Stimulated activated memory B cell treated with anti-CD40 and anti-IgM and Interleukin-4, amounts not matched to agents 10 μg/mL and 1 μg/mL and 100 μg/mL, for 72 hours (primary cell): Measurements from ENCODE around the gene DNM3.

ENCODE experiments used
- ATAC-seq: fragments of 150-1000 bp; cut with Tn5 transposase; 2 replicates; pipeline ENCODE4 v1.10.0; 2021
- H3K27ac Mint-ChIP-seq: one replicate; pipeline ENCODE4 v1.8.0; 2022; ENCODE audit warnings: mild to moderate bottlenecking, mixed read lengths
- H3K27me3 Mint-ChIP-seq: one replicate; pipeline ENCODE4 v1.8.0; 2022; ENCODE audit warnings: mixed read lengths
- H3K36me3 Mint-ChIP-seq: one replicate; pipeline ENCODE4 v1.8.0; 2022; ENCODE audit warnings: mixed read lengths
- H3K4me1 Mint-ChIP-seq: one replicate; pipeline ENCODE4 v1.8.0; 2022; ENCODE audit warnings: mixed read lengths
- H3K4me3 Mint-ChIP-seq: one replicate; pipeline ENCODE4 v1.8.0; 2022; ENCODE audit warnings: mild to moderate bottlenecking, moderate library complexity, mixed read lengths
- H3K9me3 Mint-ChIP-seq: one replicate; pipeline ENCODE4 v1.8.0; 2022; ENCODE audit warnings: mixed read lengths

DNM3 gene

DNA sequence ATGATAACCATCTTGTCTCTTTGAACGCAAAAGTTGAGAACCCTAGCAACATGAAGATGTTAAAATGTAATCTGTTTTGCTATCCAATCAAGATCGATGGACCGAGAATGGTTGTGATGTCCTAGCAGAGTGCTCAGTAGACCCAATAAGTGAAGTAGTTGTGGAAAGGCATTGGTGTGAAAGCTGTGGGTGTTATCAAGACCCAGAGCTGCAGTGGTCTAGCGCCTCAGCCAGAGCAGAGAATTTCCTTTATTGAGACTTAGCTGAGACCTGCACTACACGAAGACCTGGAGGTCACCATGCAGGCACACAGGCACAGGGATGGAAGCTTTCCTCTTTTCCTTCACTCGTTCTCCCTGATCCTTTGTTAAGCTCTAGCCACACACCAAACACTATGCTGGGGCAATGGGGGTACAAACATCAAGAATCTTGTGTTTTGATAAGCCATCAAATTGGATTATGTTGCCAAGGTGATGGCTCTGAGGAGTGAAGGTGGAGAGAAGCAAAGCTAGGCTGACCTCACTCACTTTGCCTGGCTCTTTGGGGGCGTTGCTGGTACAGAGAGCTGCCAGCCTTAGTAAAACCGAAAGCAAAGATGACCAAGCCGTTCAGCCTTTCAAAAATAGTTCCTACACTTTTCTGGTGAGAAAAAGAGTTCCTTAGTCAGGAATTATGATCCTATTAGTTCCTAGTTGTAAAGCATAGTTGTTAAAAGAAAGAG is 35.7 kb upstream of the DNM3 start:
- Mint-ChIP-seq H3K27me3 (no peaks in the 10 kb centered on the region), H3K27ac (peak overlapping the region; percentile 46), H3K4me3 (no peak overlapping the region), H3K36me3 (peaks cover 5% of the 10 kb centered on the region), H3K9me3 (no peaks in the 10 kb centered on the region), H3K4me1 (peaks cover 30% of the 10 kb centered on the region)
- peak; percentile 67 for ATAC-seq

DNA sequence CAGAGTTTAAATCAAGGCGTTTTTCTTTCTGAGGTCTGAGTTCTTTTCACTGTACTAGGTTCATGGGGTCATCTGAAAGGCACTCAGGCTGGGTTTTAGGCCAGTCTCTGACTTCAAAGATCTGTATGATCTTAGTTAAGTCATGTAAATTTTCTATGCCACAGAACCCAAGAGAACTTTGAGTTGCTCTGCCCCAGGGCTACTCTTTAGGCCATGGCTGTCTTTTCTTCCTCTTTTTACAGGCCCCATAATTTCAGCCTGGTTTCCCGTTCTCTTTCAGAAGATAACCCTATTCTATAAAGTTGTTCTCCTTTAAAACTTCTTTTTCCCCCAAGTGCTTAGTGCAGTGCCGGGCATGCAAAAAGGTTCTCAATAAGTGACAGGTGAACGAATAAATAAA is 33.7 kb upstream of the DNM3 start:
- peak; percentile 78 for ATAC-seq
- no peaks in the 10 kb centered on the region for H3K9me3 Mint-ChIP-seq
- H3K4me3 Mint-ChIP-seq: no peak overlapping the region
- H3K27me3 Mint-ChIP-seq: no peaks in the 10 kb centered on the region
- peak overlapping the region; percentile 61 for H3K27ac Mint-ChIP-seq
- H3K36me3 Mint-ChIP-seq: peaks cover 5% of the 10 kb centered on the region
- peaks cover 24% of the 10 kb centered on the region for H3K4me1 Mint-ChIP-seq

DNA sequence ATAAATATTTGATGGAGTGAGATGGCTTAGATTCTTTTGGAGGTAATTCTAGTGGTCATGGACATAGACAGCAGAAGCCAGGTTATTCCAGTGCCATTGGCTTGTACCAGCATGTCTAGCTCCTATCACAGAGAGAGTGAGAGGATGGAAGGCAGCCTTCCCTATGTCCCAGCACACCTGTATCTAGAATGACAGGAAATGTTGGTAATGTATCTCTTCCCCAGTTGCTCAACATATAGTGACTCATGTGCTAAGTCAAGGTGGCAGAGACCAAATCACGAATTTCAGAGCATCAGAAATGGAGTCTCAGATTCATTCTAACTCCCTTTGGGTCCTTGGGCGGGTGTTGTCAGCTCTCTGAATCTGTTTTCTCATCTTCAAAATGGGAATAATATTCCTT is 31.5 kb upstream of the DNM3 start:
- no peak overlapping the region for H3K27ac Mint-ChIP-seq
- H3K4me1 Mint-ChIP-seq: peaks cover 24% of the 10 kb centered on the region
- H3K27me3 Mint-ChIP-seq: no peaks in the 10 kb centered on the region
- H3K4me3 Mint-ChIP-seq: no peak overlapping the region
- peaks cover 5% of the 10 kb centered on the region for H3K36me3 Mint-ChIP-seq
- no peaks in the 10 kb centered on the region for H3K9me3 Mint-ChIP-seq
- no peak for ATAC-seq

DNA sequence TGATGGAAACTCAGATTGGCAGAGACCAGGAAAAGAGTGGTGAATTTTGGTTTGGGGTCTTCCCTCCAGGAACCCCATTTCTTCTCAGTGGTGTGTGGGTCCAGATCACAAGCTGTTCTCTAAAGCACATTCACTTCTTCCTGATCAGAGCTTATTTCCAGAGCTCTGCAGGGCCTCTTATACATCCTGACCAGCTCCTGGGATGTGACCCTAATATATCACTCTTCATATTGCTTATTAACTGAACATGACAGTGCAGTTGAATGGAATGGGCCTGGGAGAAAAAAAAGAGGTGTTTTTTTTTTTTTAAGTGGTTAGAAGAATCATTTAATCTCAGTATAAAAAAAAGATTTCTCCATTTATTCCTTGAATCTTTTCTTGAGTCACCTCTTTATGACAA is 29.6 kb upstream of the DNM3 start:
- H3K27ac Mint-ChIP-seq: no peak overlapping the region
- no peaks in the 10 kb centered on the region for H3K9me3 Mint-ChIP-seq
- H3K27me3 Mint-ChIP-seq: no peaks in the 10 kb centered on the region
- peaks cover 7% of the 10 kb centered on the region for H3K36me3 Mint-ChIP-seq
- H3K4me1 Mint-ChIP-seq: peaks cover 11% of the 10 kb centered on the region
- no peak overlapping the region for H3K4me3 Mint-ChIP-seq
- ATAC-seq: no peak

DNA sequence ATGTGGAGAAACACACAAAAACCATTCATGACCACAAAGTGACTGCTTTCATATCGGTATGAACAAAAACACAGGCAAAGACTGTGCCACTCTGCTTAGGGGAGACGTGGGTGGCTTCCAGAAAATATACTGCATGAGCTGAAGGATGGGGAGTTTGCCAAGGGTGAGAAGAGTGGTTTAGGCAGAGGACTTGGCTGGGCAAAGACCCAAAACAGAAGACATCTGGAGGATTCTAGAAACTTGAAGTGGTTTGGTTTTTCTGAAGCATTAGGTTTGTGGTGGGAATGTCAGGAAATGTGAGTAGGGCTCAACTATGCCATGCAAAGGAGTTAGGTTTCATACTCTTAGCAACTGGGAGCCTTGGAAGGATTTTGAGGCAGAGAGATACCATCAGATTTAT is 26.6 kb upstream of the DNM3 start:
- Mint-ChIP-seq H3K27ac (no peak overlapping the region), H3K36me3 (peaks cover 16% of the 10 kb centered on the region), H3K9me3 (no peaks in the 10 kb centered on the region), H3K27me3 (no peaks in the 10 kb centered on the region), H3K4me1 (no peaks in the 10 kb centered on the region), H3K4me3 (no peak overlapping the region)
- ATAC-seq: no peak

DNA sequence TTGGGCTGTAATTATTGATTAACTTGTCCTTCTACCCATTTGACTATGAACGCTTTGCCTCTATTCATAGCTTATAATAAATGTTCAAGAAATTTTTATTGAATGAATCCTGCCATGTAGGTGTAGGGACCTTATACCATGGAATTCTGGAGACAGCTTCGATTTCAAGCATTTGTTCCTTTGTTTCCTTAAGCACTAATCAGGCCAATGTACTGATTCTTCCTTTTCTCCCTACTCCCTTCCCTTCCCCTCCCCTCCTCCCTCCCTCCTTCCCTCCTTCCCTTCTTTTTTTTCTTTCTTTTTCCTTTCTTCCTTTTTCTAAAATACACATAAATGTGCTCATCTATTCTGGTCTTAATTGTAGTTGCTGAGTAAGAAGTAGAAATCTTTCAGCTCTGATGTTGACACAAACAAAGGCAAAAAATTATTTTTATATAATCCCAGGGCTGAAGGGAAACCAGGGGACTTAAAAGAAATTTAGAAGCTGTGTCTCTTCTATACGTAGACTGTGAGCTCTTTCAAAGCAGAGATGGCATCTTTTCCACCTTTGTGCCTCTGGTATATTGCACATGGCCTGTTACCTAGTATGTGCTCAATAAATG is 24.9 kb upstream of the DNM3 start:
- H3K9me3 Mint-ChIP-seq: no peaks in the 10 kb centered on the region
- no peaks in the 10 kb centered on the region for H3K4me1 Mint-ChIP-seq
- no peak overlapping the region for H3K27ac Mint-ChIP-seq
- no peaks in the 10 kb centered on the region for H3K27me3 Mint-ChIP-seq
- ATAC-seq: no peak
- H3K36me3 Mint-ChIP-seq: peaks cover 16% of the 10 kb centered on the region
- H3K4me3 Mint-ChIP-seq: no peak overlapping the region

DNA sequence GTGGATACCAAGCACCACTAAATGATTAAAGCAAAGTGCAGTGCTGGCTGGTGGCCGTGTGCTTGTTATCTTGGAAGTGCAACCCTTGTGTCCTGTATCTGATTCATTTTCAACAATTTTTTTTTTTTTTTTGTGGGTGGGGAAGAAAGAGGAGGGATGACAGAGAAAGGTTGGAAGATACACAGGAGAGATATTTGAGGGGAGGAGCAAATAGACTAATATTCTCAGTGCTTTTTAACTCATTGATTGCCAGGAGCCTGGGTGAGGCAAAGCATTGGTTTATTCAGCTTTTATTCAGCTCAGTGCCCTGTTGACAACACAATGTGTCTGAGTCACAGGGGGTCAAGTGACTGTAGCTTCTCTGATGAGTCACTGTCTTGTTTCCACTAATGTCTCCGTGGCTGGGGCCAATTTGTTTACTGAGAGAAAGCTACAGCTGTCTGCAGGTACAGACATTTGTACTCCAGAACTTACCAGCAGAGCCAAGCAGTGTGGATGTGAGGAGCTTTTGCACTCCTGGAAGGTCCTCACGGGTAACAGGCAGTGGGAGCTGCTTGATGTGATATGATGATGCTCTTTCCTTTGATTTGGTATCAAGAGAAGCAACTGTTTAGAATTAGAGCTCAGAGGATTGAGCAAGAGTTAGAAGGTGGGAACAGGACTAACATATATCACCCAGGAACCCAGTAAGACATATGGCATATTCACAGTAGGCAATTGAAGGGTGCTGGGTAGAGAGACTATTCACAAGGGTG is 23.6 kb upstream of the DNM3 start:
- H3K27ac Mint-ChIP-seq: no peak overlapping the region
- H3K36me3 Mint-ChIP-seq: peaks cover 16% of the 10 kb centered on the region
- no peak overlapping the region for H3K4me3 Mint-ChIP-seq
- no peaks in the 10 kb centered on the region for H3K4me1 Mint-ChIP-seq
- no peaks in the 10 kb centered on the region for H3K27me3 Mint-ChIP-seq
- H3K9me3 Mint-ChIP-seq: no peaks in the 10 kb centered on the region
- ATAC-seq: peak; percentile 51

DNA sequence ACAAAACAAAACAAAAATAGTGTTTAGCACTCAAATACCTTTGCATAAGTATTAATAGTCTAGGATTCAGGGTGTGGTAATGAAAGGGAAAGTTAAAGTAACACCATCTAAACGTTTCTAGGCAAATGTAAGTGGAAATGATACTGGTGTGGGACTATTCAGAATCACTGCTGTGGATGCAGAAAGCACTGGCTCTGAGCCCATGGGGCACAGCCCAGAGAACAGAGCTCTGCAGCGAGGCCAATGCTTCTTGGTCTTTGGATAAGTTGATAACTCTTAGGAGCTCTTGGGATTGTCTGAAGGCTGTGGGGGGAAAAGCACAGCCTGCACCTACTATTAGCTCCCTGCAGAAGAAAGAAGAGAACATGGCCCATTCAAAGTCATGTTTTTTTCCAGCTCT is 21.4 kb upstream of the DNM3 start:
- peaks cover 15% of the 10 kb centered on the region for H3K36me3 Mint-ChIP-seq
- H3K9me3 Mint-ChIP-seq: peaks cover 2% of the 10 kb centered on the region
- no peak overlapping the region for H3K27ac Mint-ChIP-seq
- no peaks in the 10 kb centered on the region for H3K27me3 Mint-ChIP-seq
- H3K4me3 Mint-ChIP-seq: no peak overlapping the region
- no peaks in the 10 kb centered on the region for H3K4me1 Mint-ChIP-seq
- ATAC-seq: no peak

DNA sequence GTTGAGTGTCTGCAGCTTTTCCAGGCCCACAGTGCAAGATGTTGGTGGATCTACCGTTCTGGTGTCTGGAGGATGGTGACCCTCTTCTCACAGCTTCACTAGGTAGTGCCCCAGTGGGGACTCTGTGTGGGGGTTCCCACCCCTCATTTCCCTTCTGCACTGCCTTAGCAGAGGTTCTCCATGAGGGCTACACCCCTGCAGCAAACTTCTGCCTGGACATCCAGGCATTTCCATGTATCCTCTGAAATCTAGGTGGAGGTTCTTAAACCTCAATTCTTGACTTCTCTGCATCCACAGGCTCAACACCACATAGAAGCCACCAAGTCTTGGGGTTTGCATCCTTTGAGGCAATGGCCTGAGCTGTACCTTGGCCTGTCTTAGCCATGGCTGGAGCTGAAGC is 14.3 kb upstream of the DNM3 start:
- Mint-ChIP-seq H3K36me3 (peaks cover 36% of the 10 kb centered on the region), H3K27me3 (no peaks in the 10 kb centered on the region), H3K4me3 (no peak overlapping the region), H3K4me1 (no peaks in the 10 kb centered on the region), H3K27ac (no peak overlapping the region), H3K9me3 (peaks cover 28% of the 10 kb centered on the region)
- no peak for ATAC-seq

DNA sequence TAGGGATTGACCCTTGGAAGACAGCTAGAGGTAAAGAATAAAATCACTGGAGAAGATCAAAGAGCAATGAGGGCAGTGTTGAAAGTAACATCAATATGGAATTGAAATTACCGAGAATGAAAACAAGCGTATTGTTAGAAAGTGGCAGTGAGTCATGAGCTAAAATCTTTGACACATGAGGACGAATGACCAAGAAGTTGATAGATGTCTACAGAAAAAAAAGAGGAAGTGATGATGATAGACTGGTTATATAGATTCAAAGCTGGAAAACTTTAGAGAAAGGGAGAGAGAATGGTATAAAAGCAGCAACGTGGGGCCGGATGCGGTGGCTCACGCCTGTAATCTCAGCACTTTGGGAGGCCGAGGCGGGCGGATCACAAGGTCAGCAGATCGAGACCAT is 12.5 kb upstream of the DNM3 start:
- no peaks in the 10 kb centered on the region for H3K4me1 Mint-ChIP-seq
- H3K4me3 Mint-ChIP-seq: no peak overlapping the region
- no peak for ATAC-seq
- peaks cover 28% of the 10 kb centered on the region for H3K9me3 Mint-ChIP-seq
- H3K36me3 Mint-ChIP-seq: peaks cover 36% of the 10 kb centered on the region
- no peaks in the 10 kb centered on the region for H3K27me3 Mint-ChIP-seq
- H3K27ac Mint-ChIP-seq: no peak overlapping the region

DNA sequence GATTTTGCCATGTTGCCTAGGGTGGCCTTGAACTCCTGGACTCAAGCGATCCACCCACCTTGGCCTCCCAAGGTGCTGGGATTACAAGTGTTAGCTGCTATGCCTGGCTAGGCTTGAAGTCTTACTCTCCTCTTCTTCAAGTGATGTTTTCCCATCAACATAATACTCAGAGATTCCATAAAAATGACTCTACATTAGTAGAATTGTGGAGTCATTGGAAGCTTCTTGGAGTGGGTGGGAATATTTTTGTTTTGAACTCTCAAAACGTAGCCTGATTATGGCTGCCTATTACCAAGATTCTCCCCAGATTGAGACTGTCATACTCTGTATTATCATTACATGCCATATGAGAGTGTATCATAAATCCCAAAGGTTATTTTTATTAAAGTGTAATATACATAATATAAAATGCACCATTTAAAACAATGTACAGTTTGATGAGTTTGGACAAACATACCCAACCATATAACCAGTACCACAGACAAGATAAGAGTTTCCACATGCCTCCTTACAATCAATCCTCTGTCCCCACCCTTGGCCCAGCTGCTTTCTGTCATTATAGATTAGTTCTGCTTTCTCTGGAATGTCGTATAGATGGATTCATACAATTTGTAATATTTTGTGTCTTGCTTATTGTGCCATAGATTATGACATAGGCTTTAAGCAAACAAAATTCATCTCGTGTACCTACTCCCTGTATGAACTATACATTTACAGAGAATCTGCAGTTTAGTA is 8.0 kb upstream of the DNM3 start:
- H3K27ac Mint-ChIP-seq: no peak overlapping the region
- H3K4me3 Mint-ChIP-seq: no peak overlapping the region
- H3K36me3 Mint-ChIP-seq: peaks cover 6% of the 10 kb centered on the region
- H3K9me3 Mint-ChIP-seq: peaks cover 6% of the 10 kb centered on the region
- no peak for ATAC-seq
- no peaks in the 10 kb centered on the region for H3K4me1 Mint-ChIP-seq
- H3K27me3 Mint-ChIP-seq: no peaks in the 10 kb centered on the region

DNA sequence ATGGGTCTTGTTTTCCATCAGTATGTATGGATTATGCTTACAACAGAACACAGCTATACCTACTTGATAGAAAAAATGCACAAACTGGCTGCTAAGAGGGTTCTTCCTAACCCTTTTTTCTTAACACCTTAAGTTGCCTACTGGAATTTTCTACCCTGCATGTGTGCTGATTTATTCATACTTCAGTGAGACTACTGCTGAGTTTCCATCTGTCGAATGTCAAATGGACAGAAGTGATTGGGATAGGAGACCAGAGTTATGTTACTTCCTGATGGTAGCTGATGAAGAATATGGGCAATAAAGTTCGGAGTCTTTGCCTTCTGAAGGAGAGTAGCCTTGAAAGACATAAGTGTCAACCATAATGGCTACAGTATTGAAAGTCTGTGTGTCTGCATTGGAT is 6.5 kb upstream of the DNM3 start:
- Mint-ChIP-seq H3K27me3 (no peaks in the 10 kb centered on the region), H3K9me3 (no peaks in the 10 kb centered on the region), H3K27ac (no peak overlapping the region), H3K4me1 (no peaks in the 10 kb centered on the region), H3K4me3 (no peak overlapping the region), H3K36me3 (no peaks in the 10 kb centered on the region)
- no peak for ATAC-seq

DNA sequence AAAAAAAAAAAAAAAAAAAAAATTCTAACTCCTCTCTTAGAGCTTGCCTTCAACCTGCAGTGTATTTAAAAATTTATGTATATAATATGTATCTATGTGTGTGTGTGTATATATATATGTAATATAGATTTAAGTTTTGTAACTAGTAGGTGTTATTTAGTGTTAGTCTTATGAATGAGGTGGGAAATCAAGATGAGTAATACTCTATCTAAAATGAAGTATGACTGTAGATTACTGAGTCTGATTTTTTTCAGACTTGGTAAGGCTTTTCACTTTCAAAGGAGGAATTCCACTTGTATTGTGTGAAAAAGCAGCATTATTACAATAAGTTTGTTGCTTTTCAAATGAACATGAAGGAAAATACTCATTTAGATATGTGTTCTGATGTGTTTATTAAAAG is 5.4 kb upstream of the DNM3 start:
- Mint-ChIP-seq H3K36me3 (no peaks in the 10 kb centered on the region), H3K27me3 (no peaks in the 10 kb centered on the region), H3K4me3 (no peak overlapping the region), H3K9me3 (no peaks in the 10 kb centered on the region), H3K4me1 (peaks cover 6% of the 10 kb centered on the region), H3K27ac (no peak overlapping the region)
- no peak for ATAC-seq

DNA sequence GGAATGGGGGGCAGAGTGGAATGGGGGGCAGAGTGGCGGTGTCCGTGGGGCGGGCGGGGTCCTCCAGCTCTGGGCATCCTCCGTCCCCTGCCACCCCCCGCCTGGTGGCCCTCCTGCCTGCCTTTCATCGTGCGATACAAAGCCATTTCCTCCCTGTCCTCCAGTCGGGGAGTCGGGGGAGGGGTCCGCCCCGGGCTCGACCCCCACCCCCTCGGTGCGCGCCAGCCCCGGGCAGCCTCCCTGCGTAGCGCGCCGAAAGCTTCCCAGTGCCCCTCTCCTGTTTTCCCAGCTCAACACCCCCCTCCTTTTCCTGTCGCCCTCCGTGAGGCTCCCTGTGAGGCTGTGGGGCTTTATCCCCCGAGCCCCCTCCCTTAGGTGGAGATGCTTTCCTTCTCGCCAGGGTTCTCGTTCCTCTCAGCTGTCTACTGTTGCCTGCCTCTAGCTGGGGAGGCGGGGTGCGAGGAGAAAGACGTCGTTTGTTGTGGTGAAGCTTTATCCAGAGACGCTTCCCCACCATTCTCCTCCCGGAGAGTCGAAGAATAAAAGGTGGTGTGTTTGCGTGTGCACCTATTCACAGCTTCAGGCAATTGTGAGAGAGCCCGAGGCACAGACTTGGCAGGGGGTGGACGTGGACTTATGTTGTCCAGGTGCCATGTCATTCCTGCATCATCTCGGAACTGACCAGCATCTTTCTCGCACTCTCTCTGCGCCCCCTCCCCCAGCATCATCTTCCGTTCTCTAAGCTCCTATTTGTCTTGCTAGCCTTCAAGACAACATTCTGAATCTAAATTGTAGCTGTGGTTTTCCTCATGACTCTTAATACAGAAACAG is 848 bp downstream of the DNM3 start:
- H3K4me1 Mint-ChIP-seq: peaks cover 22% of the 10 kb centered on the region
- ATAC-seq: peak; percentile 38
- no peaks in the 10 kb centered on the region for H3K9me3 Mint-ChIP-seq
- peak overlapping the region; percentile 30 for H3K27ac Mint-ChIP-seq
- no peaks in the 10 kb centered on the region for H3K36me3 Mint-ChIP-seq
- H3K27me3 Mint-ChIP-seq: peaks cover 18% of the 10 kb centered on the region
- H3K4me3 Mint-ChIP-seq: peak overlapping the region; percentile 78

DNA sequence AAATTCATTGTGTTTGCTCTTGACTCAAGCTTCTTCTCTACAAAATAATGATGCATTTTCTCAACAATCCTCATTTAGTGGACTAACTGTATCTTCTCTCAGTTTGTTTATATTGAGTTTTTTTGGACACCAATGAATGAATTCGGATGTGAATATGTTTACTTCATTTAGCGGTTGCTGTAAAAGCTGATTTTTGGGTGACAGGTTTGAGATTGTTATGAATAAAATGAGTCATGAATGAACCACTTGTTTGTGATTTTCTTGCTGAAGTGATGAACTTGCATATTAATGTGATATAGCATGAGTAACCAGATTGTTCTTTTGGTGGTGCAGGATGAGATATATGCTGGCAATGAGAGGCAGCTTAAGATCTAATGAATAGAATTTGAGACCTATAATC is 3.1 kb downstream of the DNM3 start:
- H3K36me3 Mint-ChIP-seq: no peaks in the 10 kb centered on the region
- H3K9me3 Mint-ChIP-seq: no peaks in the 10 kb centered on the region
- no peak for ATAC-seq
- peaks cover 18% of the 10 kb centered on the region for H3K27me3 Mint-ChIP-seq
- H3K4me3 Mint-ChIP-seq: no peak overlapping the region
- peaks cover 22% of the 10 kb centered on the region for H3K4me1 Mint-ChIP-seq
- no peak overlapping the region for H3K27ac Mint-ChIP-seq
